ENCODE data around the gene SAP25. TPM values are rescaled to one million over a fixed set of nuclear protein-coding genes. Genes with fewer than 3 reads are reported as not detected.
A peak's percentile ranks its signal among the peaks of the same experiment; 100 is the strongest.

The SAP25 gene
- polyA plus RNA-seq, 1 of the 3 experiments (the other 2 are of a cell fraction): 1.2 TPM

- Histone ChIP-seq H3K4me2 (peak within 1 kb of the TSS; percentile 97), H3K79me2 (ENCODE audit: insufficient read depth) (peaks cover 33% of the 10 kb centered on the region), H3K9ac (peak within 1 kb of the TSS; percentile 89), H3K27me3 (ENCODE audit: insufficient read depth) (no peaks in the 10 kb centered on the region), H3K27ac (ENCODE audit: low read depth in 2 of 2, low read length in 1 of 2) (peak within 1 kb of the TSS; percentile 77 to 94), H3K4me1 (ENCODE audit: control insufficient read depth in 1 of 2, insufficient read depth in 2 of 2, low read depth in 1 of 2, low read length in 1 of 2) (peaks cover 6 to 15% of the 10 kb centered on the region in 2 experiments; a peak in 2 of 4 replicates), H3K36me3 (replicated peaks in 1 of 2; ENCODE audit: control insufficient read depth in 1 of 2, insufficient read depth in 2 of 2, low read length in 1 of 2) (peaks cover 3 to 11% of the 10 kb centered on the region in 2 experiments), H4K20me1 (ENCODE audit: insufficient read depth) (peaks cover 32% of the 10 kb centered on the region), H3K4me3 (ENCODE audit: low read depth in 2 of 2, low read length in 1 of 2) (peak within 1 kb of the TSS; percentile 83 to 92), H2AFZ (ENCODE audit: low read depth) (peak within 1 kb of the TSS; percentile 96), H3K9me3 (no peaks in the 10 kb centered on the region), H3K9me2 (no peaks in the 10 kb centered on the region), H3F3A (replicated peaks; ENCODE audit: insufficient read depth) (peaks cover 7% of the 10 kb centered on the region)
- DNase-seq: peak; percentile 100
- POLR2A ChIA-PET: interaction anchor here (0.6 to 4.3 kb wide), 25 partner anchors 9 to 303 kb away, joined by 3 to 63 read pairs (median 4); partner anchors contain the start of genes AGFG2, EPHB4, GNB2 and MOSPD3
- under 1% methylated on average over 31 of the region's 53 CpGs for WGBS (ENCODE audit: low lambda C conversion rate)
- CTCF ChIA-PET: interaction anchor here (1.0 to 11.9 kb wide), 15 partner anchors 9 to 119 kb away, joined by 3 to 149 read pairs (median 10); partner anchors contain the start of genes GIGYF1 and PCOLCE
- peak; percentile 9; the same call in 1 of the 2 replicates for TF ChIP-seq ZBTB33 (IDR thresholded peaks at IDR 0.05; ENCODE audit: borderline replicate concordance, low read depth)
- TF ChIP-seq GATA2 (CRISPR knock-in tag; IDR thresholded peaks at IDR 0.05): no peak
- no peak for TF ChIP-seq EZH2phosphoT487 (IDR thresholded peaks at IDR 0.05; ENCODE audit: borderline replicate concordance, low read depth)
- no peak for TF ChIP-seq YY1 (IDR thresholded peaks at IDR 0.05; ENCODE audit: low read depth)
- no peak for TF ChIP-seq FOSL2 (IDR thresholded peaks at IDR 0.05; ENCODE audit: borderline replicate concordance, low read depth)
- peak; percentile 15 for TF ChIP-seq MXI1 (IDR thresholded peaks at IDR 0.05; ENCODE audit: low read depth, low read length)
- TF ChIP-seq USF2 (IDR thresholded peaks at IDR 0.05; ENCODE audit: borderline replicate concordance, low read depth, low read length): no peak
- no peak for TF ChIP-seq MEF2A (IDR thresholded peaks at IDR 0.05; ENCODE audit: borderline replicate concordance, low read depth)
- no peak for TF ChIP-seq SMC3 (IDR thresholded peaks at IDR 0.05; ENCODE audit: low read depth, low read length)
- TF ChIP-seq NRF1 (IDR thresholded peaks at IDR 0.05; ENCODE audit: low read depth, low read length): peak; percentile 60
- TF ChIP-seq USF1 (IDR thresholded peaks at IDR 0.05; ENCODE audit: borderline replicate concordance, low read depth): no peak
- TF ChIP-seq FOXJ3 (CRISPR knock-in tag; IDR thresholded peaks at IDR 0.05): no peak
- no peak for TF ChIP-seq RAD21 (IDR thresholded peaks at IDR 0.05; ENCODE audit: low read length)
- peak; percentile 96 for TF ChIP-seq CHD2 (IDR thresholded peaks at IDR 0.05; ENCODE audit: low read length, partially characterized antibody)
- TF ChIP-seq RFX5 (IDR thresholded peaks at IDR 0.05; ENCODE audit: low read length): peak; percentile 91
- TF ChIP-seq RCOR1 (IDR thresholded peaks at IDR 0.05; ENCODE audit: low read length): peak; percentile 23
- peak; percentile 52 for TF ChIP-seq GABPA (IDR thresholded peaks at IDR 0.05; ENCODE audit: low read depth)
- TF ChIP-seq TEAD4 (IDR thresholded peaks at IDR 0.05; ENCODE audit: borderline replicate concordance, insufficient read depth): no peak
- TF ChIP-seq ELF1 (IDR thresholded peaks at IDR 0.05): peak; percentile 13
- TF ChIP-seq IRF3 (IDR thresholded peaks at IDR 0.05; ENCODE audit: low read depth, low read length): peak; percentile 100
- no peak; the same call in none of the 2 replicates for TF ChIP-seq MAX (IDR thresholded peaks at IDR 0.05; ENCODE audit: low read depth)
- peak; percentile 66 for TF ChIP-seq TAF1 (IDR thresholded peaks at IDR 0.05; ENCODE audit: borderline replicate concordance, low read depth, low read length)
- no peak for TF ChIP-seq TCF12 (IDR thresholded peaks at IDR 0.05)
- TF ChIP-seq SIN3A (IDR thresholded peaks at IDR 0.05; ENCODE audit: borderline replicate concordance, low read depth, low read length): peak; percentile 92; the same call in 1 of the 2 replicates
- TF ChIP-seq FOXM1 (IDR thresholded peaks at IDR 0.05; ENCODE audit: low read depth): no peak
- TF ChIP-seq CTCF (IDR thresholded peaks at IDR 0.05): no peak
Observed at GRCh38 chr7:100586266-100587025, 12.7 kb upstream of the SAP25 start, which contains the start of gene FBXO24. FBXO24 (plus strand) TSS chr7:100586328; CDS start chr7:100586626, 298 bp downstream.

Data from SK-N-SH (cell line).